ENCODE measurements around the gene ZNF181. TPM values are rescaled to one million over a fixed set of nuclear protein-coding genes. Genes with fewer than 3 reads are reported as not detected.

Gene ZNF181
- total RNA-seq, 1 experiment from 2014 or later = 8.2 TPM

- TF ChIP-seq CTCF (conservative IDR thresholded peaks at IDR 0.05; ENCODE audit: low read depth, low read length) = no peak
- TF ChIP-seq EZH2 (IDR thresholded peaks at IDR 0.05; ENCODE audit: borderline replicate concordance, low read depth, low read length, poor library complexity, severe bottlenecking) = no peak
- CTCF ChIA-PET = no interaction called here
- no peak for DNase-seq (ENCODE audit: low spot score)
- Histone ChIP-seq H3K4me3 (ENCODE audit: low read depth, low read length, poor library complexity, severe bottlenecking) (no peak overlapping the region), H3K9me3 (ENCODE audit: low read depth, low read length, poor library complexity, severe bottlenecking) (peaks cover 4% of the 10 kb centered on the region), H3K4me1 (ENCODE audit: insufficient read depth, low read length, poor library complexity, severe bottlenecking) (no peaks in the 10 kb centered on the region), H3K27me3 (replicated peaks; ENCODE audit: insufficient read depth, low read depth, low read length, poor library complexity) (peaks cover 9% of the 10 kb centered on the region), H3K36me3 (ENCODE audit: insufficient read depth, low read length, poor library complexity, severe bottlenecking) (no peaks in the 10 kb centered on the region), H3K27ac (ENCODE audit: low read depth, low read length, poor library complexity, severe bottlenecking) (no peak overlapping the region)
- POLR2A ChIA-PET (ENCODE audit: low non-redundant PET) = no interaction called here
- intact Hi-C loops (cut with micrococcal nuclease; ENCODE audit: unreplicated experiment) = no loop called here
- no TSS peak for BruUV-seq (replicated peaks)
Observed at GRCh38 chr19:34692549-34692948, 41.5 kb upstream of the ZNF181 start.

DNA sequence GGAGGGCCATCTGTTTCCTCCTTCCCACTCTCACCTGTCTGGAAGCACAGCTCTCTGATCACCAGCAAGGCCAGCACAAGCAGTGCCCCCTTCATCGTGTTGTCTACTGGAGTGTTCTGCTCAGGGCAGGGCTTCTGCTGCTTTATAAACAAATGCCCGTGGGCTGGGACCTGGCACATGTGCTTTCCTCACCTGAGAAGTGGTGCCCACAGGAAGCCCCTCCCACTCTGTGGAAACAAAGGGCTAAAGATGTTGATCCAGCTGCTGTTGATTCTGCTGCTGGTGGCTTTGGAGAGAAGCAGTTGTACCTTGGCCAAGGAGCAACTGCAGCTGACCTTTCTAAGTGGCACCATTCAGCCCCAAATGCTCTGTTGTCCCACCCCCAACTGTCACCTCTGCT lies 26.4 kb upstream of the ZNF181 start:
- H3K4me3 ChIP-seq (ENCODE audit: low read depth, low read length, poor library complexity, severe bottlenecking) = no peak overlapping the region
- H3K27me3 ChIP-seq (replicated peaks; ENCODE audit: insufficient read depth, low read depth, low read length, poor library complexity) = no peaks in the 10 kb centered on the region
- no peaks in the 10 kb centered on the region for H3K4me1 ChIP-seq (ENCODE audit: insufficient read depth, low read length, poor library complexity, severe bottlenecking)
- no peaks in the 10 kb centered on the region for H3K36me3 ChIP-seq (ENCODE audit: insufficient read depth, low read length, poor library complexity, severe bottlenecking)
- intact Hi-C loops (cut with micrococcal nuclease; ENCODE audit: unreplicated experiment) = no loop called here
- POLR2A ChIA-PET (ENCODE audit: low non-redundant PET) = no interaction called here
- no peak for DNase-seq (ENCODE audit: low spot score)
- TF ChIP-seq CTCF (conservative IDR thresholded peaks at IDR 0.05; ENCODE audit: low read depth, low read length) (no peak), EZH2 (IDR thresholded peaks at IDR 0.05; ENCODE audit: borderline replicate concordance, low read depth, low read length, poor library complexity, severe bottlenecking) (no peak)
- BruUV-seq (replicated peaks) = no TSS peak
- peaks cover under 1% of the 10 kb centered on the region for H3K9me3 ChIP-seq (ENCODE audit: low read depth, low read length, poor library complexity, severe bottlenecking)
- no peak overlapping the region for H3K27ac ChIP-seq (ENCODE audit: low read depth, low read length, poor library complexity, severe bottlenecking)
- CTCF ChIA-PET = no interaction called here

DNA sequence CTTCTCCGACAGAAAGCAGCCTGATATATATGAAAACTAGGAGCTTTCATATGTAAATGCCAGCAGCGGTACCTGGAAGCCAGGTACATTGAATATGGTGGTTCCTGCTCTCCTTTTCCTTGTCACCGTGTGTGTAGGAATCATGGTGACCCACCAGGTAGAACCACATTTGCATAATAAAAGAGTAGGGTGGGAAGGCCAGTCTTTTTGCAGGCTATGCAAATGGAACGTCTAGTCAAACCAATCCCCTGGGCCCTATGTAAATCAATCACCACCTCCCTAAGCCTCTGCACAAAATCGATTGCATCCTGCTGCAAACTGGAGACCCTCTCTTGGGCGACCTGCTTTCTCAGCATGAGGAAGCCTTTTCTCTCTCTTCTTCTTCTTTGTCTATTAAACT lies 22.2 kb upstream of the ZNF181 start:
- BruUV-seq (replicated peaks) = no TSS peak
- Histone ChIP-seq H3K27me3 (replicated peaks; ENCODE audit: insufficient read depth, low read depth, low read length, poor library complexity) (no peaks in the 10 kb centered on the region), H3K36me3 (ENCODE audit: insufficient read depth, low read length, poor library complexity, severe bottlenecking) (no peaks in the 10 kb centered on the region), H3K27ac (ENCODE audit: low read depth, low read length, poor library complexity, severe bottlenecking) (no peak overlapping the region), H3K9me3 (ENCODE audit: low read depth, low read length, poor library complexity, severe bottlenecking) (peaks cover 21% of the 10 kb centered on the region), H3K4me3 (ENCODE audit: low read depth, low read length, poor library complexity, severe bottlenecking) (no peak overlapping the region), H3K4me1 (ENCODE audit: insufficient read depth, low read length, poor library complexity, severe bottlenecking) (no peaks in the 10 kb centered on the region)
- DNase-seq (ENCODE audit: low spot score) = no peak
- CTCF ChIA-PET = no interaction called here
- TF ChIP-seq EZH2 (IDR thresholded peaks at IDR 0.05; ENCODE audit: borderline replicate concordance, low read depth, low read length, poor library complexity, severe bottlenecking) (no peak), CTCF (conservative IDR thresholded peaks at IDR 0.05; ENCODE audit: low read depth, low read length) (no peak)
- intact Hi-C loops (cut with micrococcal nuclease; ENCODE audit: unreplicated experiment) = loop anchor here (1.0 to 10.0 kb wide), 3 partner anchors 73 to 937 kb away; no protein-coding TSS in a partner anchor
- POLR2A ChIA-PET (ENCODE audit: low non-redundant PET) = interaction anchor here (0.6 kb wide), 1 partner anchor 35 kb away, joined by 4 read pairs; no protein-coding TSS in a partner anchor
